ENCODE results near the gene ARVCF. TPM values are rescaled to one million over a fixed set of nuclear protein-coding genes. Genes with fewer than 3 reads are reported as not detected.

ARVCF gene
- polyA plus RNA-seq, 1 donor from 2014 or later = 112 TPM

- Histone ChIP-seq H3F3A (ENCODE audit: insufficient read depth, low read length, poor library complexity, severe bottlenecking) (no peaks in the 10 kb centered on the region), H3K27ac (ENCODE audit: low read length) (no peak overlapping the region), H2AFZ (ENCODE audit: low read depth, low read length) (no peak overlapping the region), H3K4me3 (ENCODE audit: low read length) (no peak overlapping the region), H3K4me2 (ENCODE audit: low read length) (no peak overlapping the region), H4K20me1 (ENCODE audit: insufficient read depth) (no peaks in the 10 kb centered on the region), H3K79me2 (replicated peaks; ENCODE audit: insufficient read depth, low read length) (no peaks in the 10 kb centered on the region), H3K36me3 (ENCODE audit: insufficient read depth, low read length) (no peaks in the 10 kb centered on the region), H3K27me3 (ENCODE audit: insufficient read depth, low read depth, low read length) (no peaks in the 10 kb centered on the region), H3K9me3 (ENCODE audit: low read length) (no peaks in the 10 kb centered on the region), H3K9me2 (ENCODE audit: insufficient read depth, low read length) (no peaks in the 10 kb centered on the region), H3K9ac (ENCODE audit: low read length) (no peak overlapping the region)
- TF ChIP-seq MXI1 (conservative IDR thresholded peaks at IDR 0.05; ENCODE audit: poor library complexity, severe bottlenecking) = no peak
- TF ChIP-seq TAF1 (IDR thresholded peaks at IDR 0.05; ENCODE audit: low read depth) = no peak
- no peak for TF ChIP-seq POLR2AphosphoS5 (IDR thresholded peaks at IDR 0.05)
- TF ChIP-seq CTCF (IDR thresholded peaks at IDR 0.05; ENCODE audit: poor library complexity, severe bottlenecking) = no peak
- TF ChIP-seq, protein P1, sequence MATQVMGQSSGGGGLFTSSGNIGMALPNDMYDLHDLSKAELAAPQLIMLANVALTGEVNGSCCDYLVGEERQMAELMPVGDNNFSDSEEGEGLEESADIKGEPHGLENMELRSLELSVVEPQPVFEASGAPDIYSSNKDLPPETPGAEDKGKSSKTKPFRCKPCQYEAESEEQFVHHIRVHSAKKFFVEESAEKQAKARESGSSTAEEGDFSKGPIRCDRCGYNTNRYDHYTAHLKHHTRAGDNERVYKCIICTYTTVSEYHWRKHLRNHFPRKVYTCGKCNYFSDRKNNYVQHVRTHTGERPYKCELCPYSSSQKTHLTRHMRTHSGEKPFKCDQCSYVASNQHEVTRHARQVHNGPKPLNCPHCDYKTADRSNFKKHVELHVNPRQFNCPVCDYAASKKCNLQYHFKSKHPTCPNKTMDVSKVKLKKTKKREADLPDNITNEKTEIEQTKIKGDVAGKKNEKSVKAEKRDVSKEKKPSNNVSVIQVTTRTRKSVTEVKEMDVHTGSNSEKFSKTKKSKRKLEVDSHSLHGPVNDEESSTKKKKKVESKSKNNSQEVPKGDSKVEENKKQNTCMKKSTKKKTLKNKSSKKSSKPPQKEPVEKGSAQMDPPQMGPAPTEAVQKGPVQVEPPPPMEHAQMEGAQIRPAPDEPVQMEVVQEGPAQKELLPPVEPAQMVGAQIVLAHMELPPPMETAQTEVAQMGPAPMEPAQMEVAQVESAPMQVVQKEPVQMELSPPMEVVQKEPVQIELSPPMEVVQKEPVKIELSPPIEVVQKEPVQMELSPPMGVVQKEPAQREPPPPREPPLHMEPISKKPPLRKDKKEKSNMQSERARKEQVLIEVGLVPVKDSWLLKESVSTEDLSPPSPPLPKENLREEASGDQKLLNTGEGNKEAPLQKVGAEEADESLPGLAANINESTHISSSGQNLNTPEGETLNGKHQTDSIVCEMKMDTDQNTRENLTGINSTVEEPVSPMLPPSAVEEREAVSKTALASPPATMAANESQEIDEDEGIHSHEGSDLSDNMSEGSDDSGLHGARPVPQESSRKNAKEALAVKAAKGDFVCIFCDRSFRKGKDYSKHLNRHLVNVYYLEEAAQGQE (IDR thresholded peaks at IDR 0.05; ENCODE audit: borderline replicate concordance) = no peak
- TF ChIP-seq EZH2 (IDR thresholded peaks at IDR 0.05; ENCODE audit: borderline replicate concordance, insufficient read depth, low read length, poor library complexity, severe bottlenecking) = no peak
- no peak for TF ChIP-seq EP300 (conservative IDR thresholded peaks at IDR 0.05; ENCODE audit: poor library complexity, severe bottlenecking)
These were observed 68.4 kb downstream of the ARVCF start for GRCh38 chr22:19948057-19948760.

GRCh38 chr22:19943082-19944026 is 73.3 kb downstream of the ARVCF start:
- Histone ChIP-seq H3K9me2 (ENCODE audit: insufficient read depth, low read length) (no peaks in the 10 kb centered on the region), H3K9me3 (ENCODE audit: low read length) (no peaks in the 10 kb centered on the region), H3K27me3 (ENCODE audit: insufficient read depth, low read depth, low read length) (no peaks in the 10 kb centered on the region), H3K4me3 (ENCODE audit: low read length) (peak overlapping the region; percentile 59), H2AFZ (ENCODE audit: low read depth, low read length) (no peak overlapping the region), H3K79me2 (replicated peaks; ENCODE audit: insufficient read depth, low read length) (no peaks in the 10 kb centered on the region), H3K27ac (ENCODE audit: low read length) (no peak overlapping the region), H3K9ac (ENCODE audit: low read length) (no peak overlapping the region), H3F3A (ENCODE audit: insufficient read depth, low read length, poor library complexity, severe bottlenecking) (no peaks in the 10 kb centered on the region), H3K36me3 (ENCODE audit: insufficient read depth, low read length) (no peaks in the 10 kb centered on the region), H4K20me1 (ENCODE audit: insufficient read depth) (no peaks in the 10 kb centered on the region), H3K4me2 (ENCODE audit: low read length) (no peak overlapping the region)
- TF ChIP-seq, protein P1 (IDR thresholded peaks at IDR 0.05; ENCODE audit: borderline replicate concordance) = no peak
- no peak for TF ChIP-seq RAD21 (conservative IDR thresholded peaks at IDR 0.05)
- no peak for TF ChIP-seq POLR2AphosphoS5 (IDR thresholded peaks at IDR 0.05)
- no peak for TF ChIP-seq CTCF (IDR thresholded peaks at IDR 0.05; ENCODE audit: poor library complexity, severe bottlenecking)
- no peak for TF ChIP-seq TAF1 (IDR thresholded peaks at IDR 0.05; ENCODE audit: low read depth)
- no peak for TF ChIP-seq EZH2 (IDR thresholded peaks at IDR 0.05; ENCODE audit: borderline replicate concordance, insufficient read depth, low read length, poor library complexity, severe bottlenecking)
- TF ChIP-seq EP300 (conservative IDR thresholded peaks at IDR 0.05; ENCODE audit: poor library complexity, severe bottlenecking) = no peak
- no peak for TF ChIP-seq SMC3 (conservative IDR thresholded peaks at IDR 0.05; ENCODE audit: poor library complexity)
- TF ChIP-seq MXI1 (conservative IDR thresholded peaks at IDR 0.05; ENCODE audit: poor library complexity, severe bottlenecking) = no peak

Data from neural cell (in vitro differentiated cells).